Activated naive CD8-positive, alpha-beta T cell treated with anti-CD3 and anti-CD28 coated beads, Interleukin-2, amount 50 U/mL, for 24 hours (primary cell): Measurements from ENCODE around the gene FRG1.
"Not testable (repeated sequence)": the region's sequence is repeated elsewhere in the genome, so short reads cannot be mapped to it uniquely, and the experiment has no call there.

Experiments
- ATAC-seq: fragments of 150-1000 bp; cut with Tn5 transposase; one replicate; pipeline ENCODE4 v1.10.0; 2021
- DNase-seq: peaks from one replicate; pipeline ENCODE4 v3.0.0; 2021
- H3K27ac Mint-ChIP-seq: one replicate; pipeline ENCODE4 v1.8.0; 2021; ENCODE audit warnings: mild to moderate bottlenecking, mixed read lengths
- H3K27me3 Mint-ChIP-seq: one replicate; pipeline ENCODE4 v1.8.0; 2021; ENCODE audit warnings: mixed read lengths
- H3K36me3 Mint-ChIP-seq: one replicate; pipeline ENCODE4 v1.8.0; 2021; ENCODE audit warnings: low read depth, mixed read lengths
- H3K4me1 Mint-ChIP-seq: one replicate; pipeline ENCODE4 v1.8.0; 2021; ENCODE audit warnings: mixed read lengths
- H3K4me3 Mint-ChIP-seq: one replicate; pipeline ENCODE4 v1.8.0; 2021; ENCODE audit warnings: mild to moderate bottlenecking, moderate library complexity, mixed read lengths
- H3K9me3 Mint-ChIP-seq: one replicate; pipeline ENCODE4 v1.8.0; 2021; ENCODE audit warnings: mixed read lengths

The FRG1 gene

GRCh38 chr4:189973646-189974045, 33.0 kb downstream of the FRG1 start:
- H3K27me3 Mint-ChIP-seq, result peaks cover 3% of the 10 kb centered on the region
- no peak overlapping the region for H3K4me3 Mint-ChIP-seq
- no peaks in the 10 kb centered on the region for H3K4me1 Mint-ChIP-seq
- no peak overlapping the region for H3K27ac Mint-ChIP-seq
- no peaks in the 10 kb centered on the region for H3K36me3 Mint-ChIP-seq
- ATAC-seq, result no peak
- DNase-seq, result no peak
- H3K9me3 Mint-ChIP-seq, result no peaks in the 10 kb centered on the region

- DNase-seq (no peak), ATAC-seq (no peak)
- Mint-ChIP-seq H3K27me3 (peaks cover 3% of the 10 kb centered on the region), H3K27ac (no peak overlapping the region), H3K4me3 (no peak overlapping the region), H3K4me1 (no peaks in the 10 kb centered on the region), H3K9me3 (no peaks in the 10 kb centered on the region), H3K36me3 (no peaks in the 10 kb centered on the region)
Observed at GRCh38 chr4:189974056-189974455, 33.4 kb downstream of the FRG1 start.

- H3K9me3 Mint-ChIP-seq, result no peaks in the 10 kb centered on the region
- H3K27ac Mint-ChIP-seq, result no peak overlapping the region
- H3K36me3 Mint-ChIP-seq, result no peaks in the 10 kb centered on the region
- H3K27me3 Mint-ChIP-seq, result no peaks in the 10 kb centered on the region
- DNase-seq (no peak), ATAC-seq (no peak)
- H3K4me1 Mint-ChIP-seq, result no peaks in the 10 kb centered on the region
- H3K4me3 Mint-ChIP-seq, result no peak overlapping the region
Observed at GRCh38 chr4:189979196-189980047, 38.8 kb downstream of the FRG1 start.

- not testable (repeated sequence) for DNase-seq, H3K9me3 Mint-ChIP-seq, H3K27me3 Mint-ChIP-seq
Observed at GRCh38 chr4:189980292-189980691, 39.6 kb downstream of the FRG1 start.

GRCh38 chr4:189981970-189982369, 41.3 kb downstream of the FRG1 start:
- Mint-ChIP-seq H3K27ac (no peak overlapping the region), H3K9me3 (no peaks in the 10 kb centered on the region), H3K4me1 (no peaks in the 10 kb centered on the region), H3K4me3 (no peak overlapping the region), H3K36me3 (no peaks in the 10 kb centered on the region), H3K27me3 (no peaks in the 10 kb centered on the region)
- ATAC-seq (no peak), DNase-seq (no peak)

More at GRCh38 chr4:189980292-189980691, 39.6 kb downstream of the FRG1 start:
- not testable (repeated sequence) for H3K4me3 Mint-ChIP-seq, H3K4me1 Mint-ChIP-seq, H3K27ac Mint-ChIP-seq, ATAC-seq, H3K36me3 Mint-ChIP-seq

- H3K27me3 Mint-ChIP-seq, H3K9me3 Mint-ChIP-seq, H3K36me3 Mint-ChIP-seq, H3K27ac Mint-ChIP-seq, H3K4me1 Mint-ChIP-seq, H3K4me3 Mint-ChIP-seq, DNase-seq, ATAC-seq: not testable (repeated sequence)
Observed at GRCh38 chr4:189983916-189984526, 43.3 kb downstream of the FRG1 start.

GRCh38 chr4:189984661-189985060, 44.0 kb downstream of the FRG1 start:
- DNase-seq, H3K27ac Mint-ChIP-seq, H3K9me3 Mint-ChIP-seq, ATAC-seq, H3K4me3 Mint-ChIP-seq, H3K36me3 Mint-ChIP-seq, H3K27me3 Mint-ChIP-seq, H3K4me1 Mint-ChIP-seq: not testable (repeated sequence)

- DNase-seq, H3K27me3 Mint-ChIP-seq, ATAC-seq, H3K9me3 Mint-ChIP-seq, H3K4me3 Mint-ChIP-seq, H3K36me3 Mint-ChIP-seq, H3K4me1 Mint-ChIP-seq, H3K27ac Mint-ChIP-seq: not testable (repeated sequence)
Observed at GRCh38 chr4:189985651-189986243, 45.1 kb downstream of the FRG1 start.

GRCh38 chr4:189988877-189989431, 48.3 kb downstream of the FRG1 start:
- ATAC-seq (no peak), DNase-seq (no peak)
- H3K9me3 Mint-ChIP-seq, result no peaks in the 10 kb centered on the region
- no peak overlapping the region for H3K27ac Mint-ChIP-seq
- no peaks in the 10 kb centered on the region for H3K36me3 Mint-ChIP-seq
- H3K4me3 Mint-ChIP-seq, result no peak overlapping the region
- no peaks in the 10 kb centered on the region for H3K4me1 Mint-ChIP-seq
- H3K27me3 Mint-ChIP-seq, result peaks cover 12% of the 10 kb centered on the region

- H3K4me1 Mint-ChIP-seq, ATAC-seq, H3K36me3 Mint-ChIP-seq, H3K4me3 Mint-ChIP-seq, DNase-seq, H3K9me3 Mint-ChIP-seq, H3K27ac Mint-ChIP-seq: not testable (repeated sequence)
- peaks cover 13% of the 10 kb centered on the region for H3K27me3 Mint-ChIP-seq
Observed at GRCh38 chr4:189989941-189990340, 49.3 kb downstream of the FRG1 start.
